GM23338 (cell line): ENCODE measurements around the gene MPPED1.

Source experiments
- CREB1 ChIP-seq: fragments of 250-450 bp; sonication (Bioruptor Pico); IDR thresholded peaks from 2 replicates; pipeline ENCODE4 v1.5.0; 2020; ENCODE audit warnings: low read depth, mild to moderate bottlenecking, moderate library complexity
- CTCF ChIP-seq, 2 experiments: fragments of 200-600 bp in 1 of 2; sonication (generic) in 1 of 2; conservative IDR thresholded peaks; 2 replicates each; pipeline versions ENCODE4 v1.5.1 to v1.6.1; 2016 to 2017; ENCODE audit warnings: antibody characterized with exemption in 2 of 2, low read depth in 2 of 2, mild to moderate bottlenecking in 2 of 2, moderate library complexity in 1 of 2
- ETS1 ChIP-seq: IDR thresholded peaks from 2 replicates; pipeline ENCODE4 v1.6.1; 2016; ENCODE audit warnings: antibody characterized with exemption
- EZH2 ChIP-seq: fragments of 200-600 bp; sonication (generic); IDR thresholded peaks from one replicate; pipeline ENCODE4 v1.8.0; 2017; ENCODE audit warnings: antibody characterized with exemption, mild to moderate bottlenecking, low read depth; ENCODE audit not compliant: unreplicated experiment
- EZH2phosphoT487 ChIP-seq: fragments of 200-600 bp; sonication (generic); IDR thresholded peaks from one replicate; pipeline ENCODE4 v1.8.1; 2018; ENCODE audit warnings: antibody characterized with exemption; ENCODE audit not compliant: unreplicated experiment
- JUNB ChIP-seq: IDR thresholded peaks from one replicate; pipeline ENCODE4 v1.6.1; 2016; ENCODE audit warnings: antibody characterized with exemption; ENCODE audit not compliant: unreplicated experiment
- POLR2AphosphoS5 ChIP-seq: IDR thresholded peaks from 2 replicates; pipeline ENCODE4 v1.6.1; 2016; ENCODE audit warnings: antibody characterized with exemption, low read depth
- REST ChIP-seq: IDR thresholded peaks from one replicate; pipeline ENCODE4 v1.6.1; 2018; ENCODE audit warnings: antibody characterized with exemption; ENCODE audit not compliant: unreplicated experiment
- STAT1 ChIP-seq: IDR thresholded peaks from one replicate; pipeline ENCODE4 v1.6.1; 2016; ENCODE audit warnings: antibody characterized with exemption; ENCODE audit not compliant: unreplicated experiment
- ZNF114 ChIP-seq: fragments of 250-450 bp; sonication (Bioruptor Pico); IDR thresholded peaks from 2 replicates; pipeline ENCODE4 v1.5.0; 2020; ENCODE audit warnings: mild to moderate bottlenecking, moderate library complexity
- ZNF331 ChIP-seq: fragments of 250-450 bp; sonication (Bioruptor Pico); IDR thresholded peaks from 2 replicates; pipeline ENCODE4 v1.5.0; 2020; ENCODE audit warnings: low read depth, mild to moderate bottlenecking, moderate library complexity

- TF ChIP-seq CTCF (conservative IDR thresholded peaks at IDR 0.05; ENCODE audit: low read depth in 2 of 2) (no peak), JUNB (no peak), EZH2 (no peak), ZNF114 (CRISPR knock-in tag) (no peak), ZNF331 (CRISPR knock-in tag) (no peak), REST (no peak), POLR2AphosphoS5 (no peak), ETS1 (no peak), EZH2phosphoT487 (no peak), STAT1 (no peak), CREB1 (CRISPR knock-in tag) (no peak)
Observed at GRCh38 chr22:43448048-43448447, 36.2 kb downstream of the MPPED1 start.
